GM12878 (cell line): ENCODE measurements around the gene C2orf74. TPM values are rescaled to one million over a fixed set of nuclear protein-coding genes. Genes with fewer than 3 reads are reported as not detected.

Experiments used
- CEBPB ChIP-seq, 2 experiments: fragments of 150-350 bp in 1 of 2; IDR thresholded peaks; 2 replicates each; pipeline ENCODE4 v1.6.1; 2012 to 2014; ENCODE audit warnings: low read depth in 2 of 2, low read length in 2 of 2, borderline replicate concordance in 1 of 2, inconsistent platforms in 1 of 2
- CREB1 ChIP-seq: IDR thresholded peaks from 2 replicates; pipeline ENCODE4 v1.6.1; 2012; ENCODE audit warnings: low read depth, mild to moderate bottlenecking, inconsistent platforms
- EGR1 ChIP-seq, 2 experiments: IDR thresholded peaks; 1 replicate in 1 of 2; 2 replicates in 1 of 2; pipeline ENCODE4 v1.6.1; 2011 to 2012; ENCODE audit warnings: low read depth in 2 of 2, low read length in 2 of 2, borderline replicate concordance in 1 of 2, mild to moderate bottlenecking in 1 of 2, moderate library complexity in 1 of 2
- RUNX3 ChIP-seq: IDR thresholded peaks from 2 replicates; pipeline ENCODE4 v1.6.1; 2012; ENCODE audit warnings: low read length, inconsistent platforms
- SMC3 ChIP-seq: IDR thresholded peaks from 2 replicates; pipeline ENCODE4 v1.6.1; 2011; ENCODE audit warnings: low read length, improper control_type of control experiment, borderline replicate concordance
- SRF ChIP-seq, 2 experiments: IDR thresholded peaks; 2 replicates each; pipeline ENCODE4 v1.6.1; 2011; ENCODE audit warnings: low read depth in 2 of 2, low read length in 2 of 2, mild to moderate bottlenecking in 1 of 2, moderate library complexity in 1 of 2
- STAT3 ChIP-seq: IDR thresholded peaks from 2 replicates; pipeline ENCODE4 v1.6.1; 2011; ENCODE audit warnings: low read depth, low read length, improper control_type of control experiment
- SUZ12 ChIP-seq: fragments of 200-600 bp; sonication (generic); IDR thresholded peaks from one replicate; pipeline ENCODE4 v1.6.1; 2018; ENCODE audit warnings: antibody characterized with exemption, mild to moderate bottlenecking; ENCODE audit not compliant: unreplicated experiment
- YY1 ChIP-seq: IDR thresholded peaks from 2 replicates; pipeline ENCODE4 v1.6.1; 2011; ENCODE audit warnings: low read depth, mild to moderate bottlenecking, low read length
- ZNF207 ChIP-seq: fragments of 450-650 bp; IDR thresholded peaks from 2 replicates; pipeline ENCODE4 v1.6.1; 2014; ENCODE audit warnings: antibody characterized with exemption, mild to moderate bottlenecking, borderline replicate concordance
- polyA plus RNA-seq, 11 experiments: library from polyadenylated mRNA; depleted of rRNA in 4 of 11; unstranded in 6 of 11; stranded (reverse) in 5 of 11; fragments of >200 nt; fragmentation: Nextera tagmentation in 4 of 11; fragmentation: Illumina TruSeq in 1 of 11; extraction: Ambion mirVana in 4 of 11; extraction: Trizol in 1 of 11; gene quantifications; 1 replicate in 1 of 11; 2 replicates in 10 of 11; pipeline versions ENCODE4 v1.2.1 to v1.2.3, GENCODE V29; 2011 to 2016; ENCODE audit warnings: inconsistent platforms in 2 of 11, missing spikeins in 2 of 11, low read depth in 1 of 11
- total RNA-seq, 4 experiments: library from RNA; depleted of rRNA in 3 of 4; stranded (reverse); fragments of >200 nt in 3 of 4; fragmentation: Illumina TruSeq in 1 of 4; extraction: Trizol in 1 of 4; gene quantifications; 2 replicates each; pipeline versions ENCODE4 v1.2.1 to v1.2.3, GENCODE V29; 2013 to 2021
- TF ChIP-seq, protein P1 (sequence below): fragments of 450-650 bp; formaldehyde crosslinking; IDR thresholded peaks from 2 replicates; pipeline ENCODE4 v1.5.0; 2022; ENCODE audit warnings: mild to moderate bottlenecking, missing genetic modification characterization
- TF ChIP-seq, protein P2 (sequence below): IDR thresholded peaks from 2 replicates; pipeline ENCODE4 v1.6.1; 2012; ENCODE audit warnings: low read depth, low read length, improper control_type of control experiment
- TF ChIP-seq, protein P3 (sequence below): fragments of 150-350 bp; IDR thresholded peaks from 2 replicates; pipeline ENCODE4 v1.6.1; 2014; ENCODE audit warnings: mild to moderate bottlenecking, low read depth, low read length
- TF ChIP-seq, protein P4 (sequence below): fragments of 450-650 bp; IDR thresholded peaks from 2 replicates; pipeline ENCODE4 v1.6.1; 2017; ENCODE audit warnings: mild to moderate bottlenecking
- TF ChIP-seq, protein P5 (sequence below): fragments of 450-650 bp; IDR thresholded peaks from 2 replicates; pipeline ENCODE4 v1.6.1; 2017; ENCODE audit warnings: mild to moderate bottlenecking, low read depth, inconsistent platforms; ENCODE audit not compliant: poor library complexity, severe bottlenecking

The C2orf74 gene
- total and polyA plus RNA-seq, 10 of the 15 experiments (the other 5 are each of a cell fraction or from before 2014, with no cell fraction given): 3.8 to 25.0 (median 15.2) TPM

DNA sequence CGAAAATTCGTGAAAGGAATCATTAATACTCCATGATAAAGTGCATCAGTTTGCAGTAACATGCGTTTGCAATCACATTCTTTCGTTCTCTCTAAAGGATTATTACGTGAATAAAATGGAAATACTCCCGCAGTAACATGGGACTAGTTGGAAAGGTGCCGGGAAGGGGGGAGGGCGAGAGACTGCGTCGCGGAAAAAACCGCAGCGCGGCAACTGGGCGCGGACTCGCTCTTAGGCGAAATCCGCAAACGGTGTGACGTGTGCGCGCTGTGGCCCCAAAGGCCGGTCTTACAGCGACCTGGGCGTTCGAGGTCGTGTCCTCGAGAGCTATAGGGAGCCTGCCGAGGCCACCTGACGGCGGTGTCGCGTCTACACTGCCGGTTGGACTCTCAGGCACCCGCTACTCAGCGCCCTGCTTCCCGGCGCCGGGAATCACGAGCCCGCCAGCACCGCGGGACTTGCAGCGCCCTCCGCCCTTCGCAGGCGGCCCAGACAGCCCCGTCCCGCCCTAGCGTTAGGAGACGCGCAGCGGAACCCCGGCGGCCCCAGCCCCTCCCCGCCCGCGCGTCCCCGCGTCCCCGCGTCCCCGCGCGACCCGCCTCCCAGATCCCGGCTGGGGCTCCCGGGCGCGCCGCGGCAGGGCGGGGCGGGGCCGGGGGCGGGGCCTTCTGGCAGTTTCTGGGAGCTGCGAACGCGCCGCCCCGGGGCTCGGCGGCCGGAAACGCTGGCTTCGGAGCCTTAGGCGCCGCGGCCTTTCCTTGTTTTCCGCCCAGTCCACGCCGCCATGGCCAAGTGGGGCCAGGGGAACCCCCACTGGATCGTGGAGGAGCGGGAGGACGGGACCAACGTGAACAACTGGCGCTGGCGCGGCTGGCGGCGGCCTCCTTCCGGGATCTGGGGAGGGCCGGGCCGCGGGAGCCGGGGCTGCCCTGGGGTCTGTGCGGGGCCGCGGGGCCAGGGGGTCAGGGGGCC is 15.1 kb downstream of the C2orf74 start (continued):
- TF ChIP-seq, protein P1, sequence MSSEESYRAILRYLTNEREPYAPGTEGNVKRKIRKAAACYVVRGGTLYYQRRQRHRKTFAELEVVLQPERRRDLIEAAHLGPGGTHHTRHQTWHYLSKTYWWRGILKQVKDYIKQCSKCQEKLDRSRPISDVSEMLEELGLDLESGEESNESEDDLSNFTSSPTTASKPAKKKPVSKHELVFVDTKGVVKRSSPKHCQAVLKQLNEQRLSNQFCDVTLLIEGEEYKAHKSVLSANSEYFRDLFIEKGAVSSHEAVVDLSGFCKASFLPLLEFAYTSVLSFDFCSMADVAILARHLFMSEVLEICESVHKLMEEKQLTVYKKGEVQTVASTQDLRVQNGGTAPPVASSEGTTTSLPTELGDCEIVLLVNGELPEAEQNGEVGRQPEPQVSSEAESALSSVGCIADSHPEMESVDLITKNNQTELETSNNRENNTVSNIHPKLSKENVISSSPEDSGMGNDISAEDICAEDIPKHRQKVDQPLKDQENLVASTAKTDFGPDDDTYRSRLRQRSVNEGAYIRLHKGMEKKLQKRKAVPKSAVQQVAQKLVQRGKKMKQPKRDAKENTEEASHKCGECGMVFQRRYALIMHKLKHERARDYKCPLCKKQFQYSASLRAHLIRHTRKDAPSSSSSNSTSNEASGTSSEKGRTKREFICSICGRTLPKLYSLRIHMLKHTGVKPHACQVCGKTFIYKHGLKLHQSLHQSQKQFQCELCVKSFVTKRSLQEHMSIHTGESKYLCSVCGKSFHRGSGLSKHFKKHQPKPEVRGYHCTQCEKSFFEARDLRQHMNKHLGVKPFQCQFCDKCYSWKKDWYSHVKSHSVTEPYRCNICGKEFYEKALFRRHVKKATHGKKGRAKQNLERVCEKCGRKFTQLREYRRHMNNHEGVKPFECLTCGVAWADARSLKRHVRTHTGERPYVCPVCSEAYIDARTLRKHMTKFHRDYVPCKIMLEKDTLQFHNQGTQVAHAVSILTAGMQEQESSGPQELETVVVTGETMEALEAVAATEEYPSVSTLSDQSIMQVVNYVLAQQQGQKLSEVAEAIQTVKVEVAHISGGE: no peak
- TF ChIP-seq SMC3 (no peak), STAT3 (no peak), CREB1 (peak; percentile 71), YY1 (peak; percentile 22; the same call in 1 of the 2 replicates), CEBPB (IDR thresholded peaks at IDR 0.05; ENCODE audit: borderline replicate concordance in 1 of 2, low read depth in 2 of 2, low read length in 2 of 2) (no peak), SRF (IDR thresholded peaks at IDR 0.05; ENCODE audit: low read depth in 2 of 2, low read length in 2 of 2) (peak in 1 of 2 experiments; percentile 28; a peak in 1 of 4 replicates), EGR1 (IDR thresholded peaks at IDR 0.05; ENCODE audit: borderline replicate concordance in 1 of 2, low read depth in 2 of 2, low read length in 2 of 2) (peak in 1 of 2 experiments; percentile 31; a peak in 1 of 3 replicates), ZNF207 (0 out of 2 replicates have a peak, but pooled peaks have one; percentile 68), SUZ12 (no peak), RUNX3 (peak; percentile 90)
- TF ChIP-seq, protein P2, sequence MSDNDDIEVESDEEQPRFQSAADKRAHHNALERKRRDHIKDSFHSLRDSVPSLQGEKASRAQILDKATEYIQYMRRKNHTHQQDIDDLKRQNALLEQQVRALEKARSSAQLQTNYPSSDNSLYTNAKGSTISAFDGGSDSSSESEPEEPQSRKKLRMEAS: no peak; the same call in 1 of the 2 replicates
- TF ChIP-seq, protein P3, sequence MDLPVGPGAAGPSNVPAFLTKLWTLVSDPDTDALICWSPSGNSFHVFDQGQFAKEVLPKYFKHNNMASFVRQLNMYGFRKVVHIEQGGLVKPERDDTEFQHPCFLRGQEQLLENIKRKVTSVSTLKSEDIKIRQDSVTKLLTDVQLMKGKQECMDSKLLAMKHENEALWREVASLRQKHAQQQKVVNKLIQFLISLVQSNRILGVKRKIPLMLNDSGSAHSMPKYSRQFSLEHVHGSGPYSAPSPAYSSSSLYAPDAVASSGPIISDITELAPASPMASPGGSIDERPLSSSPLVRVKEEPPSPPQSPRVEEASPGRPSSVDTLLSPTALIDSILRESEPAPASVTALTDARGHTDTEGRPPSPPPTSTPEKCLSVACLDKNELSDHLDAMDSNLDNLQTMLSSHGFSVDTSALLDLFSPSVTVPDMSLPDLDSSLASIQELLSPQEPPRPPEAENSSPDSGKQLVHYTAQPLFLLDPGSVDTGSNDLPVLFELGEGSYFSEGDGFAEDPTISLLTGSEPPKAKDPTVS: 0 out of 2 replicates have a peak, but pooled peaks have one; percentile 54
- TF ChIP-seq, protein P4, sequence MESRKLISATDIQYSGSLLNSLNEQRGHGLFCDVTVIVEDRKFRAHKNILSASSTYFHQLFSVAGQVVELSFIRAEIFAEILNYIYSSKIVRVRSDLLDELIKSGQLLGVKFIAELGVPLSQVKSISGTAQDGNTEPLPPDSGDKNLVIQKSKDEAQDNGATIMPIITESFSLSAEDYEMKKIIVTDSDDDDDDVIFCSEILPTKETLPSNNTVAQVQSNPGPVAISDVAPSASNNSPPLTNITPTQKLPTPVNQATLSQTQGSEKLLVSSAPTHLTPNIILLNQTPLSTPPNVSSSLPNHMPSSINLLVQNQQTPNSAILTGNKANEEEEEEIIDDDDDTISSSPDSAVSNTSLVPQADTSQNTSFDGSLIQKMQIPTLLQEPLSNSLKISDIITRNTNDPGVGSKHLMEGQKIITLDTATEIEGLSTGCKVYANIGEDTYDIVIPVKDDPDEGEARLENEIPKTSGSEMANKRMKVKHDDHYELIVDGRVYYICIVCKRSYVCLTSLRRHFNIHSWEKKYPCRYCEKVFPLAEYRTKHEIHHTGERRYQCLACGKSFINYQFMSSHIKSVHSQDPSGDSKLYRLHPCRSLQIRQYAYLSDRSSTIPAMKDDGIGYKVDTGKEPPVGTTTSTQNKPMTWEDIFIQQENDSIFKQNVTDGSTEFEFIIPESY: no peak
- TF ChIP-seq, protein P5, sequence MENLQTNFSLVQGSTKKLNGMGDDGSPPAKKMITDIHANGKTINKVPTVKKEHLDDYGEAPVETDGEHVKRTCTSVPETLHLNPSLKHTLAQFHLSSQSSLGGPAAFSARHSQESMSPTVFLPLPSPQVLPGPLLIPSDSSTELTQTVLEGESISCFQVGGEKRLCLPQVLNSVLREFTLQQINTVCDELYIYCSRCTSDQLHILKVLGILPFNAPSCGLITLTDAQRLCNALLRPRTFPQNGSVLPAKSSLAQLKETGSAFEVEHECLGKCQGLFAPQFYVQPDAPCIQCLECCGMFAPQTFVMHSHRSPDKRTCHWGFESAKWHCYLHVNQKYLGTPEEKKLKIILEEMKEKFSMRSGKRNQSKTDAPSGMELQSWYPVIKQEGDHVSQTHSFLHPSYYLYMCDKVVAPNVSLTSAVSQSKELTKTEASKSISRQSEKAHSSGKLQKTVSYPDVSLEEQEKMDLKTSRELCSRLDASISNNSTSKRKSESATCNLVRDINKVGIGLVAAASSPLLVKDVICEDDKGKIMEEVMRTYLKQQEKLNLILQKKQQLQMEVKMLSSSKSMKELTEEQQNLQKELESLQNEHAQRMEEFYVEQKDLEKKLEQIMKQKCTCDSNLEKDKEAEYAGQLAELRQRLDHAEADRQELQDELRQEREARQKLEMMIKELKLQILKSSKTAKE: no peak
